Common myeloid progenitor, CD34-positive (primary cell): ENCODE data around the gene RAVER1.

Source experiments
- CTCF ChIA-PET: fragments of 350-600 bp; sonication (Branson Sonifier 250); formaldehyde crosslinking; loops from one replicate; lab custom pipeline; 2021; ENCODE audit warnings: antibody characterized with exemption; lab: Charles Lee
- POLR2A ChIA-PET: fragments of 350-600 bp; sonication (Branson Sonifier 250); formaldehyde crosslinking; loops from one replicate; lab custom pipeline; 2021; ENCODE audit warnings: antibody characterized with exemption; lab: Charles Lee
- DNase-seq, 3 donors: peaks; one replicate each; pipeline versions ENCODE4 v3.0.0 to v3.0.0-alpha.2; 2013
- H3K27ac ChIP-seq, 2 experiments: 1 replicate in 1 of 2; 2 replicates in 1 of 2; pipeline ENCODE4 v1.7.0; 2013; ENCODE audit warnings: inconsistent platforms in 2 of 2, low read length in 2 of 2, mild to moderate bottlenecking in 2 of 2, low read depth in 1 of 2, moderate library complexity in 1 of 2; ENCODE audit not compliant: severe bottlenecking in 2 of 2, insufficient read depth in 1 of 2, poor library complexity in 1 of 2
- H3K27me3 ChIP-seq, 5 experiments: replicated peaks in 2 of 5; 1 replicate in 3 of 5; 2 replicates in 2 of 5; pipeline versions ENCODE4 v1.6.1 to v1.7.0; 2013; ENCODE audit warnings: low read length in 4 of 5, mild to moderate bottlenecking in 2 of 5, moderate library complexity in 2 of 5, inconsistent platforms in 1 of 5; ENCODE audit not compliant: insufficient read depth in 5 of 5, control insufficient read depth in 4 of 5
- H3K36me3 ChIP-seq, 4 experiments: 1 replicate in 2 of 4; 2 replicates in 2 of 4; pipeline versions ENCODE4 v1.6.1 to v1.7.0; 2013; ENCODE audit warnings: low read length in 3 of 4, control low read depth in 1 of 4, mild to moderate bottlenecking in 1 of 4; ENCODE audit not compliant: control insufficient read depth in 4 of 4, insufficient read depth in 4 of 4
- H3K4me1 ChIP-seq, 4 experiments: 1 replicate in 3 of 4; 2 replicates in 1 of 4; pipeline versions ENCODE4 v1.6.1 to v1.7.1; 2013; ENCODE audit warnings: low read length in 3 of 4, mild to moderate bottlenecking in 3 of 4, control low read depth in 1 of 4, inconsistent platforms in 1 of 4, moderate library complexity in 1 of 4; ENCODE audit not compliant: control insufficient read depth in 4 of 4, insufficient read depth in 4 of 4; ENCODE audit errors: control extremely low read depth in 1 of 4
- H3K4me3 ChIP-seq, 7 experiments: 1 replicate in 4 of 7; 2 replicates in 3 of 7; pipeline versions ENCODE4 v1.5.1 to v1.7.0; 2013; ENCODE audit warnings: mild to moderate bottlenecking in 7 of 7, low read length in 6 of 7, moderate library complexity in 6 of 7, inconsistent platforms in 2 of 7, low read depth in 2 of 7, control low read depth in 1 of 7; ENCODE audit not compliant: insufficient read depth in 4 of 7, control insufficient read depth in 1 of 7; ENCODE audit errors: extremely low read depth in 1 of 7
- H3K9me3 ChIP-seq, 5 experiments: 1 replicate in 4 of 5; 2 replicates in 1 of 5; pipeline versions ENCODE4 v1.6.1 to v1.7.1; 2013; ENCODE audit warnings: low read length in 4 of 5, mild to moderate bottlenecking in 2 of 5, inconsistent platforms in 1 of 5, low read depth in 1 of 5, moderate library complexity in 1 of 5; ENCODE audit not compliant: control insufficient read depth in 4 of 5, insufficient read depth in 2 of 5; ENCODE audit errors: control extremely low read depth in 1 of 5
- WGBS: methylation state at CpG from one replicate; pipeline ENCODE4 v1.1.5; 2013; ENCODE audit not compliant: insufficient coverage; 5-methylcytosine and 5-hydroxymethylcytosine counted together

RAVER1 gene

GRCh38 chr19:10270616-10271394 is 62.5 kb downstream of the RAVER1 start, which contains the start of gene ICAM1:
Gene ICAM1, plus strand, starts transcription at chr19:10271120. Its CDS starts 40 bp downstream, at chr19:10271160.
- POLR2A ChIA-PET, result interaction anchor here (0.5 to 4.0 kb wide), 15 partner anchors 9 to 166 kb away, joined by 3 to 60 read pairs (median 6); partner anchors contain the start of genes ICAM4, ICAM5 and TYK2
- Histone ChIP-seq H3K27ac (peak within 1 kb of the TSS; percentile 46 to 83), H3K4me3 (peak within 1 kb of the TSS; percentile 8 to 73 (median 61)), H3K9me3 (no peaks in the 10 kb centered on the region), H3K27me3 (no peaks in the 10 kb centered on the region), H3K36me3 (peaks cover 0 to 8% (median 2%) of the 10 kb centered on the region in 4 experiments), H3K4me1 (peaks cover 0 to 35% (median 28%) of the 10 kb centered on the region in 4 experiments)
- under 1% methylated on average over 51 of the region's 51 CpGs for WGBS
- CTCF ChIA-PET, result interaction anchor here (1.0 to 20.1 kb wide), 18 partner anchors 9 to 339 kb away, joined by 3 to 542 read pairs (median 6); partner anchors contain the start of genes CDC37, ICAM4, ICAM5 and TYK2
- peak; percentile 70 to 88 (median 83) for DNase-seq

DNA sequence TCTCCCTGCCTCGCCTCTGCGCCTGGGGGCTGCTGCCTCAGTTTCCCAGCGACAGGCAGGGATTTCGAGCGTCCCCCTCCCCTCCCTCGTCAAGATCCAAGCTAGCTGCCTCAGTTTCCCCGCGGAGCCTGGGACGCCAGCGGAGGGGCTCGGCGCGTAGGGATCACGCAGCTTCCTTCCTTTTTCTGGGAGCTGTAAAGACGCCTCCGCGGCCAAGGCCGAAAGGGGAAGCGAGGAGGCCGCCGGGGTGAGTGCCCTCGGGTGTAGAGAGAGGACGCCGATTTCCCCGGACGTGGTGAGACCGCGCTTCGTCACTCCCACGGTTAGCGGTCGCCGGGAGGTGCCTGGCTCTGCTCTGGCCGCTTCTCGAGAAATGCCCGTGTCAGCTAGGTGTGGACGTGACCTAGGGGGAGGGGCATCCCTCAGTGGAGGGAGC is 63.1 kb downstream of the RAVER1 start:
- H3K27ac ChIP-seq, result peak overlapping the region; percentile 46 to 83
- peak; percentile 89 to 95 (median 94) for DNase-seq
- H3K4me3 ChIP-seq, result peak overlapping the region; percentile 8 to 73 (median 61)
- H3K9me3 ChIP-seq, result no peaks in the 10 kb centered on the region
- 1% methylated on average over 29 of the region's 37 CpGs for WGBS
- H3K27me3 ChIP-seq, result no peaks in the 10 kb centered on the region
- CTCF ChIA-PET, result interaction anchor here (1.0 to 20.1 kb wide), 17 partner anchors 10 to 339 kb away, joined by 3 to 542 read pairs (median 6); partner anchors contain the start of genes CDC37, ICAM4, ICAM5 and TYK2
- H3K4me1 ChIP-seq, result peaks cover 0 to 35% (median 28%) of the 10 kb centered on the region in 4 experiments
- POLR2A ChIA-PET, result interaction anchor here (0.6 to 4.0 kb wide), 12 partner anchors 9 to 166 kb away, joined by 4 to 60 read pairs (median 8); partner anchors contain the start of genes ICAM4, ICAM5 and TYK2
- peaks cover 0 to 6% (median 2%) of the 10 kb centered on the region in 4 experiments for H3K36me3 ChIP-seq

DNA sequence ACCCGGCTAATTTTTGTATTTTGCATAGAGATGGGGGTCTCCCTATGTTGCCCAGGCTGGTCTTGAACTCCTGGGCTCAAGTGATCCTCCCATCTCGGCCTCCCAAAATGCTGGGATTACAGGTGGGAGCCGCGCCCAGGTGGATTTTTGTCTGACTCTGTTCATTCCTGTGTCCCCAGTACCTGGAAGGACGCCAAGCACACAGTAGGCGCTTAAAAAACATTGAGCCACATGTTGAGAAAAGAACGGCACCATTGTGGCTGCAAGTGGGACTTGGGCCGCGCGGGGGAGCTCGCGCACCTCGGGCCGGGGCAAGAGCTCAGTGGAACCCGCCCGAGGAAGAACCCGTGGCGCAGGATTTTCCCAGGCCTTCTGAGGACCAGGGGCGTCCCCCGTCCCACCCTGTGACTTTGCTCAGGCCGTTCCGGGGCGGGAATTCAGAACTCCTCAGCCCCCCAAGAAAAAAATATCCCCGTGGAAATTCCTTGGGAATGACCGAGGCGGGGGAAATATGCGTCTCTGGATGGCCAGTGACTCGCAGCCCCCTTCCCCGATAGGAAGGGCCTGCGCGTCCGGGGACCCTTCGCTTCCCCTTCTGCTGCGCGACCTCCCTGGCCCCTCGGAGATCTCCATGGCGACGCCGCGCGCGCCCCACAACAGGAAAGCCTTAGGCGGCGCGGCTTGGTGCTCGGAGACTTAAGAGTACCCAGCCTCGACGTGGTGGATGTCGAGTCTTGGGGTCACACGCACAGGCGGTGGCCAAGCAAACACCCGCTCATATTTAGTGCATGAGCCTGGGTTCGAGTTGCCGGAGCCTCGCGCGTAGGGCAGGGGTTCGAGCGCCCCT is 63.8 kb downstream of the RAVER1 start:
- Histone ChIP-seq H3K36me3 (peaks cover 0 to under 1% (median 0%) of the 10 kb centered on the region in 4 experiments), H3K27ac (peak overlapping the region in 1 of 2 experiments; percentile 83), H3K4me1 (peaks cover 0 to 35% (median 28%) of the 10 kb centered on the region in 4 experiments), H3K27me3 (no peaks in the 10 kb centered on the region), H3K9me3 (no peaks in the 10 kb centered on the region), H3K4me3 (peak overlapping the region in 6 of 7 experiments; percentile 25 to 73 (median 61))
- CTCF ChIA-PET, result interaction anchor here (1.0 to 20.1 kb wide), 18 partner anchors 9 to 338 kb away, joined by 3 to 542 read pairs (median 6); partner anchors contain the start of genes CDC37, ICAM4, ICAM5 and TYK2
- peak; percentile 84 to 94 (median 91) for DNase-seq
- POLR2A ChIA-PET, result interaction anchor here (0.6 to 4.0 kb wide), 12 partner anchors 10 to 327 kb away, joined by 3 to 60 read pairs (median 8); partner anchors contain the start of genes ICAM4, ICAM5 and TYK2
- 3% methylated on average over 54 of the region's 59 CpGs for WGBS

GRCh38 chr19:10268071-10268470 is 65.3 kb downstream of the RAVER1 start:
- no peaks in the 10 kb centered on the region for H3K27me3 ChIP-seq
- ChIA-PET POLR2A (no interaction called here), CTCF (interaction anchor here (0.7 to 20.1 kb wide), 6 partner anchors 8 to 122 kb away, joined by 3 to 542 read pairs (median 22); partner anchors contain the start of gene TYK2)
- no peak overlapping the region for H3K4me3 ChIP-seq
- DNase-seq, result no peak
- H3K9me3 ChIP-seq, result no peaks in the 10 kb centered on the region
- WGBS, result 92% methylated on average over 5 of the region's 6 CpGs
- no peak overlapping the region for H3K27ac ChIP-seq
- peaks cover 0 to 35% (median 28%) of the 10 kb centered on the region in 4 experiments for H3K4me1 ChIP-seq
- no peaks in the 10 kb centered on the region for H3K36me3 ChIP-seq

DNA sequence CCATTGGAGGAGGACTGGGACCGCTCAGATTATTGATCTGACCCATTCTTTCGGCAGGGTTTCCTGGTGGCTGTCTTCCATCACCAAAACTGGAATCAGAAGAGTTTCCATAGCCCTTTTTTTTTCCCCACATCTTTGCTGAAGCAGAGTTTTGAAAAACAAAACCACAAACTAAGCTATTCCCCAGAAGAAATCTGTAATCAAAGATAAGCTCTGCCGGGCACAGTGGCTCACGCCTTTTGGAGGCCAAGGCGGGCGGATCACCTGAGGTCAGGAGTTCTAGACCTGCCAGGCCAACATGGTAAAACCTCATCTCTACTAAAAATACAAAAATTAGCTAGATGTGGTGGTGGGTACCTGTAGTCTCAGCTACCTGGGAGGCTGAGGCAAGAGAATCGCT is 66.6 kb downstream of the RAVER1 start:
- no peak overlapping the region for H3K27ac ChIP-seq
- H3K36me3 ChIP-seq, result no peaks in the 10 kb centered on the region
- no peaks in the 10 kb centered on the region for H3K27me3 ChIP-seq
- DNase-seq, result no peak
- H3K4me1 ChIP-seq, result peaks cover 0 to 29% (median 23%) of the 10 kb centered on the region in 4 experiments
- no peak overlapping the region for H3K4me3 ChIP-seq
- no peaks in the 10 kb centered on the region for H3K9me3 ChIP-seq
- CTCF ChIA-PET, result interaction anchor here (0.7 to 20.1 kb wide), 6 partner anchors 8 to 123 kb away, joined by 3 to 542 read pairs (median 3); partner anchors contain the start of gene TYK2
- POLR2A ChIA-PET, result no interaction called here
- 88% methylated on average over 2 of the region's 7 CpGs for WGBS
